Upper lobe of right lung (tissue), 1 donor: Measurements from ENCODE around the gene GPR75. TPM values are rescaled to one million over a fixed set of nuclear protein-coding genes. Genes with fewer than 3 reads are reported as not detected.

Experiments
- ATAC-seq: fragments of 200-7000 bp; cut with Tn5 transposase; one replicate; pipeline ENCODE4 v1.9.1; 2020; ENCODE audit warnings: mild to moderate bottlenecking, moderate library complexity
- DNase-seq: peaks from one replicate; pipeline ENCODE4 v3.0.0-alpha.2; 2020
- H3K27ac ChIP-seq: fragments of 200-600 bp; one replicate; pipeline ENCODE4 v1.8.0; 2022
- H3K27me3 ChIP-seq: fragments of 200-600 bp; one replicate; pipeline ENCODE4 v1.8.0; 2022; ENCODE audit warnings: mild to moderate bottlenecking
- H3K36me3 ChIP-seq: fragments of 200-600 bp; one replicate; pipeline ENCODE4 v1.8.0; 2022
- H3K4me1 ChIP-seq: fragments of 200-600 bp; one replicate; pipeline ENCODE4 v1.8.0; 2022
- H3K4me3 ChIP-seq: fragments of 200-600 bp; one replicate; pipeline ENCODE4 v1.8.0; 2022; ENCODE audit warnings: mild to moderate bottlenecking
- H3K9me3 ChIP-seq: fragments of 200-600 bp; one replicate; pipeline ENCODE4 v1.8.0; 2022
- intact Hi-C: fragments of 100-400 bp; cut with DNase I; formaldehyde crosslinking; loops from one replicate; pipeline ENCODE4 v1.11.0; 2022
- total RNA-seq: library from RNA; stranded (reverse); fragmentation: NEBNext Ultra II Directional; extraction: Animal tissue kit (Norgen Biotek cat#: 25700); gene quantifications from one replicate; pipeline ENCODE4 v1.2.1, GENCODE V29; 2021
- TF ChIP-seq, protein P1 (sequence below): fragments of 200-600 bp; IDR thresholded peaks from one replicate; pipeline ENCODE4 v1.8.0; 2022; ENCODE audit warnings: antibody characterized with exemption
- donor health status: DM: no; HTN: yes; CAD: no; lungs with severe emphysema.

The GPR75 gene
- total RNA-seq, 1 donor from 2014 or later = 2.5 TPM

GRCh38 chr2:53880756-53881155, 21.0 kb upstream of the GPR75 start:
- H3K4me1 ChIP-seq = no peaks in the 10 kb centered on the region
- H3K36me3 ChIP-seq = peaks cover 88% of the 10 kb centered on the region
- TF ChIP-seq, protein P1, sequence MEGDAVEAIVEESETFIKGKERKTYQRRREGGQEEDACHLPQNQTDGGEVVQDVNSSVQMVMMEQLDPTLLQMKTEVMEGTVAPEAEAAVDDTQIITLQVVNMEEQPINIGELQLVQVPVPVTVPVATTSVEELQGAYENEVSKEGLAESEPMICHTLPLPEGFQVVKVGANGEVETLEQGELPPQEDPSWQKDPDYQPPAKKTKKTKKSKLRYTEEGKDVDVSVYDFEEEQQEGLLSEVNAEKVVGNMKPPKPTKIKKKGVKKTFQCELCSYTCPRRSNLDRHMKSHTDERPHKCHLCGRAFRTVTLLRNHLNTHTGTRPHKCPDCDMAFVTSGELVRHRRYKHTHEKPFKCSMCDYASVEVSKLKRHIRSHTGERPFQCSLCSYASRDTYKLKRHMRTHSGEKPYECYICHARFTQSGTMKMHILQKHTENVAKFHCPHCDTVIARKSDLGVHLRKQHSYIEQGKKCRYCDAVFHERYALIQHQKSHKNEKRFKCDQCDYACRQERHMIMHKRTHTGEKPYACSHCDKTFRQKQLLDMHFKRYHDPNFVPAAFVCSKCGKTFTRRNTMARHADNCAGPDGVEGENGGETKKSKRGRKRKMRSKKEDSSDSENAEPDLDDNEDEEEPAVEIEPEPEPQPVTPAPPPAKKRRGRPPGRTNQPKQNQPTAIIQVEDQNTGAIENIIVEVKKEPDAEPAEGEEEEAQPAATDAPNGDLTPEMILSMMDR = no peak
- no peak overlapping the region for H3K4me3 ChIP-seq
- DNase-seq (no peak), ATAC-seq (no peak)
- no peak overlapping the region for H3K27ac ChIP-seq
- no peaks in the 10 kb centered on the region for H3K27me3 ChIP-seq
- intact Hi-C loops = no loop called here
- no peaks in the 10 kb centered on the region for H3K9me3 ChIP-seq

DNA sequence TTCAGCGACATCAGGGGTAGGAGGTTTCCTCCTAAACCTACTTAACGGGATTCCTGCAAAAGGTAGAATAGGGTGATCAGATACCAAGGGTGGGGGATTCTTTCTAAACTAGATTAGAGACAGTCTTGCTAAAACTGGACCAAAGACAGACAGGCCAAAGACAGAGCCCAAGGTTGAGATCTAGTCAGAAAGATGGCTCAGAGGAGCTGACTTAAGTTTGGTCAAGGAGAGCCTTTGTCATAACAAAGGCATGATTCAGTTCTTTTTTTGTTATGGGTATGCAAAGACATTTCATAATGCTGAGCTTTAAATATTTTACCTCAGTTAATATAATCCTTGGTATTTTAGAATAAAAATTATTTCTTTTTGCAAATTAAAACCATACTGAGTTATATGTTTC, 17.8 kb upstream of the GPR75 start:
- ATAC-seq (no peak), DNase-seq (no peak)
- TF ChIP-seq, protein P1 = no peak
- intact Hi-C loops = no loop called here
- Histone ChIP-seq H3K36me3 (peaks cover 84% of the 10 kb centered on the region), H3K27me3 (no peaks in the 10 kb centered on the region), H3K4me3 (no peak overlapping the region), H3K4me1 (no peaks in the 10 kb centered on the region), H3K27ac (no peak overlapping the region), H3K9me3 (no peaks in the 10 kb centered on the region)

- no peak for ATAC-seq
- H3K36me3 ChIP-seq = peaks cover 80% of the 10 kb centered on the region
- TF ChIP-seq, protein P1 = no peak
- no peaks in the 10 kb centered on the region for H3K27me3 ChIP-seq
- intact Hi-C loops = no loop called here
- DNase-seq = no peak
- no peaks in the 10 kb centered on the region for H3K4me1 ChIP-seq
- no peak overlapping the region for H3K4me3 ChIP-seq
- H3K9me3 ChIP-seq = no peaks in the 10 kb centered on the region
- H3K27ac ChIP-seq = no peak overlapping the region
Measured at GRCh38 chr2:53877112-53877511, 17.3 kb upstream of the GPR75 start.

DNA sequence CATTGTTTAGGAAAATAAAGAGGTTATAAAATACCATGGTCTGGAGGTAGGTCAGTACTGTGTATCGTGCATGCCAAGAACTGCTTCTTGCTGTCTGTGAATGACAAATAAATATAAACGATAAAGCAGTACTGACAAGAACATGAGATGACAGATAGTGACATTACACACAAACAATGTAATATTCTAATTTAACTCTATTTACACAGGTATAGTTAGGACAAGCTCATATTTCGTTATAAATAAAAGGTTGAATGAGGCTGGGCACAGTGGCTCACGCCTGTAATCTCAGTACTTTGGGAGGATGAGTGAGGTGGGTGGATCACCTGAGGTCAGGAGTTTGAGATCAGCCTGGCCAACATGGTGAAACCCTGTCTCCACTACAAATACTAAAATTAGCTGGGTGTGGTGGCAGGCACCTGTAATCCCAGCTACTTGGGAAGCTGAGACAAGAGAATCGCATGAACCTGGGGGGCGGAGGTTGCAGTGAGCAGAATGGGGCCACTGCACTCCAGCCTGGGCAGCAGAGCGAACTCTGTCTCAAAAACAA, 14.7 kb upstream of the GPR75 start:
- H3K9me3 ChIP-seq = no peaks in the 10 kb centered on the region
- intact Hi-C loops = no loop called here
- H3K27ac ChIP-seq = no peak overlapping the region
- no peaks in the 10 kb centered on the region for H3K4me1 ChIP-seq
- TF ChIP-seq, protein P1 = no peak
- no peak overlapping the region for H3K4me3 ChIP-seq
- DNase-seq (no peak), ATAC-seq (no peak)
- H3K36me3 ChIP-seq = peaks cover 80% of the 10 kb centered on the region
- H3K27me3 ChIP-seq = no peaks in the 10 kb centered on the region

GRCh38 chr2:53867773-53868172, 8.0 kb upstream of the GPR75 start:
- no peaks in the 10 kb centered on the region for H3K27me3 ChIP-seq
- H3K36me3 ChIP-seq = peaks cover 64% of the 10 kb centered on the region
- H3K4me3 ChIP-seq = no peak overlapping the region
- H3K27ac ChIP-seq = no peak overlapping the region
- H3K9me3 ChIP-seq = no peaks in the 10 kb centered on the region
- intact Hi-C loops = no loop called here
- TF ChIP-seq, protein P1 = no peak
- no peaks in the 10 kb centered on the region for H3K4me1 ChIP-seq
- DNase-seq (no peak), ATAC-seq (no peak)

DNA sequence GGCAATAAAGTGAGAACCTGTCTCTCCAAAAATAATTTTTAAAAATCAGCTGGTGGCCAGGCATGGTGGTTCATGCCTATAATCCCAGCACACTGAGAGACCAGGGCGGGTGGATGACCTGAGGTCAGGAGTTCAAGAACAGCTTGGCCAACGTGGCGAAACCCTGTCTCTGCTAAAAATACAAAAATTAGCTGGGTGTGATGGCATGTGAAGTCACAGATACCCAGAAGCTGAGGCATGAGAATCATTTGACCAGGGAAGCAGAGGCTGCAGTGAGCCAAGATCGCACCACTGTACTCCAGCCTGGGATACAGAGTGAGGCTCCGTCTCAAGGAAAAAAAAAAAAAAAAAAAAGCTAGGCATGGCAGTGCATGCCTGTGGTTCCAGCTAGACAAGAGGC, 7.4 kb upstream of the GPR75 start:
- Histone ChIP-seq H3K27me3 (no peaks in the 10 kb centered on the region), H3K36me3 (peaks cover 64% of the 10 kb centered on the region), H3K27ac (no peak overlapping the region), H3K4me1 (no peaks in the 10 kb centered on the region), H3K9me3 (no peaks in the 10 kb centered on the region), H3K4me3 (no peak overlapping the region)
- intact Hi-C loops = no loop called here
- DNase-seq = no peak
- TF ChIP-seq, protein P1 = no peak
- ATAC-seq = no peak
